Measurements from ENCODE around the gene MYL10.

DNA sequence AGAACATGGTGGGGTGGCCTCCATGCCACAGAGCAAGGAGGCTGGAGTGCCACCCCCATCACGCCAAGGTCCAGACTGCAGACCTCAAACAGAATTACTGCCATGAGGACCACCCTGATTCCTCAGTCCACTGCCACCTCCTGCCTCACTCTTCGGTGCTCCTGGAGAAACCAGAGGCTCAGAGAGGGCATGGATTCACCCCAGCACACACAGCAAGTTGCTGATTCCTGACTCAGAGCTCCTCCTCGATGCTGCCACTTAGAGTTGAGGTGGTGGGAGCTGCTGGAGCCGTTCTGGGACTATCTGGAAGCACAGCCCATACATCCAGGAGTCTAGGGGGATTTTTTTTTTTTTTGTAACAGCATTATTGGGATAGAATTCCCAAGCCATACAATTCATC is 22.0 kb upstream of the MYL10 start:
- TF ChIP-seq ZFX (IDR thresholded peaks at IDR 0.05) (no peak), YY1 (IDR thresholded peaks at IDR 0.05; ENCODE audit: extremely low read depth, insufficient replicate concordance, low read depth, low read length) (no peak), CTCF (IDR thresholded peaks at IDR 0.05 in 2 of 3, conservative IDR thresholded peaks at IDR 0.05 in 1 of 3; ENCODE audit: borderline replicate concordance in 1 of 3, insufficient read depth in 1 of 3, low read depth in 2 of 3, low read length in 2 of 3) (no peak), ATF3 (IDR thresholded peaks at IDR 0.05) (no peak), POLR2AphosphoS5 (IDR thresholded peaks at IDR 0.05; ENCODE audit: low read depth, low read length) (no peak), RAD21 (IDR thresholded peaks at IDR 0.05; ENCODE audit: low read depth) (no peak), SIN3A (IDR thresholded peaks at IDR 0.05; ENCODE audit: low read depth) (no peak), POLR2A (IDR thresholded peaks at IDR 0.05; ENCODE audit: borderline replicate concordance, extremely low read depth, insufficient read depth, insufficient read length) (no peak)
